Activated CD8-positive, alpha-beta memory T cell treated with anti-CD3 and anti-CD28 coated beads, Interleukin-2, amount 50 U/mL, for 24 hours (primary cell): Measurements from ENCODE around the gene CHST15.
"Not testable (repeated sequence)": the region's sequence is repeated elsewhere in the genome, so short reads cannot be mapped to it uniquely, and the experiment has no call there.

Source experiments
- DNase-seq: peaks from one replicate; pipeline ENCODE4 v3.0.0-alpha.2; 2020; ENCODE audit errors: extremely low read depth

The CHST15 gene

DNA sequence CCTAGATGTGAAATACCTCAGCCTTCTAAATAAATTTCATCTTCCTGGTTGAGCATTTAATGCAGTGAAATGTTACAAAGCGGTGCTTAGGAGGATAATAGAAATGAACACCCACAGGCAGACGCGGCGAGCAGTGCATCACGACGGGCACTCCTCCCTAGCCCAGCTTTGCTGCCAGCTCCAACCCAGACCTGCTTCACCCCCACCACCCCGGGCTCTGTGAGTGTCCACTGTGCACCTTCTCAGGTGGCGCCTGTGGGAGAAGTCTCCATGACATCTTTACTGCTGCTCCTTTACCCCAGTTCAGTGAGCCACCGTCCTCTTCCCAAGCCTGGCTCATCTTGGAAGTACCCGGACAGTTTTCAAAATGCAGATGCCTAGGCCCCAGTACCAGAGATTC, 5.2 kb upstream of the CHST15 start:
- no peak for DNase-seq

DNA sequence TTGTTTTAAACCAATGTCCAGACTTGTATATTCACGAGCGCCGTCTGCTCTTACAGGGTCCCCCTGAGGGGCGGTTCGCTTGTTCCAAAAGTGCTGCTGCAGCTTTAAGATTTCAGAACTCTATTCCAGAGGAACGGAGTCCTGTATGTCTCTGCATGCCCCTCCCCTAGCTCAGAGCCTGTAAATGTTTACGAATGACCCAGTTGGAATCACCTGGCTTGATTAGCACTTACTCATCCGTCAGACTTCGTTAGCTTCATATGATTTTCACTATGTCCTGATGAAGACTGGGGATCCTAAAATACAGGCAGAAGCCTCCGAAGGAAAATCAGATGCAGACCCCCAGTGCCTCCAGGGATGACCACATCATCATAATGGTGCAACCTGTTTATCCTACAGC, 4.5 kb upstream of the CHST15 start:
- DNase-seq, result no peak

DNA sequence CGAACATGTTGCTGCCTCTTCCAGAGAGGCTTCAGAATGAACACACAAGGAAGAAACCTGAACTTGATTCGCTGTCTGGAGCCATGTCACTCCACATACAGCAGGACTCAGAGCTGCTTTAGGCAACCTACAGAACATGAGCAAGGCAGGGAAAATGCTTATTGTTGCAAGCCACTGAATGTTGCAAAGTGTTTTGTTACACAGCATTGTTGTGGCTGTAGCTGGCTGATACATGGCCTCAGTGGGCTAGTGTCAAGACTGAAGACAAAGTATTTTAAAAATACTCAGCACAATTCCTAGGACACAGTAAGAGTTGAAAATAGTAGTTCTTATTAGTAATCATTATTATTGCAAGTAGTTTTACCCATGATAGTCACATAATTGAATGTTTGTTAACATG, 3.1 kb upstream of the CHST15 start:
- no peak for DNase-seq

DNA sequence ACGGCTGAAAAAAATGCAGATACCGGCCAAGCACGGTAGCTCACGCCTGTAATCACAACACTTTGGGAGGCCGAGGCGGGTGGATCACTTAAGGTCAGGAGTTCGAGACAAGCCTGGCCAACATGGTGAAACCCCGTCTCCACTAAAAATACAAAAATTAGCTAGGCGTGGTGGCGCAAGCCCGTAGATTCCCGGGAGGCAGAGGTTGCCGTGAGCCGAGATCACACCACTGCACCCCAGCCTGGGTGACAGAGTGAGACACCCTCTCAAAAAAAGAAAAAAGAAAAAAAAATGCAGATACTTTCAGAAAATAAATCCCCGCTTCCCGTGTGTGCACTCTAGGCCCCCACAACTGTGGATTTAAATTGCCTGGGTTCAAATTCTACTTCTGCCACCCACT, 2.4 kb upstream of the CHST15 start:
- DNase-seq, result not testable (repeated sequence)

DNA sequence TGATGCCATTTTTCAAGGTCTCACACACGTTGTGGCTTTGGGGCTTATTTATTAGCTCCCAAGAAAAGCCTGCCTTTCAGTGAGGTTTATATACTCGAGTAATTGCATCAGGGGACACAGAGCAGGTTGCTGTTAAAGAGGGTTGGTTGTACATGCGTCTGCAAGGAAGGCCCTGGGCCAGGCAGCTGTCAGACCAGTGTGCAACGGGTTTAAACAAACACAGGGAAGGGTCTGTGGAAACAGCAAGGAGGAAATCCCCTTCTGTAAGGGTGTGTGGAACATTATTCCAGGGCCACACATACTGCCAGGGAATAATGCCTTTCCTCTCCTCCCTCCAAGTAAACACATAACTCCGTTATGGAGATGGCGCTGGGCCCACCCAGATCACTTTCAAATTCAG, 1.7 kb upstream of the CHST15 start:
- no peak for DNase-seq

DNA sequence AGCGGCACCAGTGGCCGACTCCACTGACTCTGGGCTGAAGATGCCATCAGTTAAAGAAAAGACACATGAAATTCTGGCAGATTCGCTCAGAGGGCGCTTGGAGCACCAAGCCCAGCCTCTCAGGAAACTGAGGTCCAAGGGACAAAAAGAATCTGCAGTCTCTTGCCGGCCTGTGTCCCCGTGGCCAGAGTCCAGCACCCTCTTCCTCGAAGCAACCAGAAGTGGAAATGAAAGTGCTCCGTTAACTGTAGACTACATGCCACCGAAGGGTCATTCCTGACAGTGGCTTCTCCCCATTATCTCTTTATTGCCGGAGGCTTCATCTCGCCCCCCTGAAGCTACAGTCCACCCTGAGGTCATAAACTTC, 1.0 kb upstream of the CHST15 start:
- DNase-seq, result no peak

DNA sequence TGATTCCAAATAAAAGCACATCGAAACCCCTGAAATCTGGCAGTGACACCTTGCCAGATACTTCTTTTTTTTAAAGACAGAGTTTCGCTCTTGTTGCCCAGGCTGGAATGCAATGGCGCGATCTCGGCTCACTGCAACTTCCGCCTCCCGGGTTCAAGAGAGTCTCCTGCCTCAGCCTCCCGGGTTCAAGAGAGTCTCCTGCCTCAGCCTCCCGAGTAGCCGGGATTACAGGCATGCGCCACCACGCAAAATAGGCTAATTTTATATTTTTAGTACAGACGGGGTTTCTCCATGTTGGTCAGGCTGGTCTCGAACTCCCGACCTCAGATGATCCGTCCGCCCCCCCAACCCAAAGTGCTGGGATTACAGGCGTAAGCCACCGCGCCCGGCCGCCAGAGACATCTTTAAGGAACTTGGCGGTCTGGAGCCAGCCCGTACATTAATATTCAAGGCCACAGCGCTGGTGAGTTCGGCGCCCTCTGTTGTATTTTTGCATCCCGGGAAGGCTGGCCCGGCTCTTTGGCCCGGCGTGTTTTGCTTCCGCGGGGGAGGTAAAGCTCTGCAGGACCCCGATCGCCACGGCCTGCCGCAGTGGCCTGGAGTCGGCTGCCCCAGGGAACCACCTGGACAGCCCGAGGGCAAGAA, 498 bp upstream of the CHST15 start:
- DNase-seq, result not testable (repeated sequence)

DNA sequence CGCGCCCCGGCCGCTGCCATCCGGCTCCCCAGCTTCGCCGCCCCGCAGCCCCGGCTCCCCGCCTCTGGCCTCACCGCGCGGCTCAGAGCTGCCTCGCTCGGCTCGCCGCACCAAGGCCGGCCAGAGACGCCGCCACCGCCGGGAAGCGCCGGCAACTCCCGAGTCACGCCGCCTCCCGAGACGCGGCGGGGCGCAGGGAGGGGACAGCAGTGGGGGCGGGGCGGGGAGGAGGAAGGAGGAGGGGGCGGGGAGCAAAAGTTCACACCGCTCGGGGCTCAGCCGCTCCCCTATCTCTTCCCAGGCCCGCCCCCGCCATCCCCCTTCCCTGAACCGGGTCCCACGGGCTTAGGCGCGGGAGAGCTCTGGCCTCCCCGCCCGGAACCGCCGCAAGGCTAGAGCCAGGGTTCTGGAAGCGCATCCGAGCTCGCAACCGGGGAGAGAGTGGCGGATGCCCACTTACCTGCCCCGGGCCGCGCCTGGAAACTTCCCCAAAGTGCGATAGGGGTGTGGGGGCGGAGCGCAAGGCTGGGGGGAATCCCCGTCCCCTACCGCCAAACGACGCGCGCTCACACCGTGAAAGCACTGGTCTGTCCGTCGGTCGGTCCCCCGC, 1.0 kb downstream of the CHST15 start:
- no peak for DNase-seq

DNA sequence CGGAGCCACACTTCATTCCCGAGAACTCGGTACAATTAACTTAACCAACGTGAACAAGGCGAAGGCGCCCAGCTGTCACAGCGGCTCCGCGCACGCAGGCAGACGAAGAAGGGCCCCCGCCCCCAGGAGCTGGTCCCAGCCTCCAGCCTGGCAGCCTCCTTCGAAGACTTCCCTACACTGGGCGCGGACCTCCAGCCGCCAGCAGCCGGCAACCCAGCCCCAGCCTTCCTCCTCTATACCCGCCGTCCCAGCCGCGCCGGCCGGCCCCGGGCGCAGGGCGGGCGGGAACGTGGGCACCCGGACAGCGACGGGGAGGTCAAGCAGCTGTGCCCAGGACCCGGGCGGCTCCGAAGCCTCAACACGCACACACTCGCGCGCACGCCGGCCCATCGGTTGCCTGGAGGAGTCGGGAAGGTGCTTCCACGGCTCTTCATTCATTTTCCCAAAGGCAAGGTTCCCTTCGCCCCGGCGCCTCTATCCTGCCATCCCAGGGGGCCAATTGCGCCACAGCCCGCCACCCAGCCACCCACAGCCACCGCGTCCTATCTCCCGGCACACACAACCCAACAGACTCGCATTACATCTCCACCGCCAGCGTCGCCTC, 1.6 kb downstream of the CHST15 start:
- DNase-seq, result no peak

DNA sequence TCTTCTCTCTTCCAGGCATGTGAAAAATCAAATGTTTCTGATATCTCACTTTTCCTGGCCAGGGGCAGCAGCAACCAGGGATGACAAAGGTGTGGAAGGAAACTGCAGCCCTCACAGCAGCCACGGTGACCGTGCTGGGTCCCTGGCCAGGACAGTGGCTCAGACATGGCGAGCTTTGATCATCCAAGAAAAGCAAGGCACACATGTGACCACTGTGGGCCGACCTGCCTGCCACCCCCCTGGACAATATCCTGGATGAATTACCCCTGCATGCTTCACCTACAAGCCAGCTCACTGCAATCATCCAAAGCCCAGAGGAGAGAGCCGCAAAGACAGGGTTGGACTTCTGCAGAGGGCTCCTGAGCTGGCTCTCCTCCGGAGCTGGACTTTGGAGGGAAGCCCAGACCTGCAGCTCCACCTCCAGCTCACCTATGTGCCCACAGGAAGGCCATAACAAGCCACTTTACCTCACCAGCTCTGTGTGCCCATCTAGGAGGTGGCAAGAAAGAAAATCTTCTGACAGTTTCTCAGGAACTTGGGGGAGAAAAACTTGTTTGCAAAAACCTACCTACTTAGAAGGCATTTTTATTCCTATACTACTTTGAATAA, 2.7 kb downstream of the CHST15 start:
- no peak for DNase-seq

DNA sequence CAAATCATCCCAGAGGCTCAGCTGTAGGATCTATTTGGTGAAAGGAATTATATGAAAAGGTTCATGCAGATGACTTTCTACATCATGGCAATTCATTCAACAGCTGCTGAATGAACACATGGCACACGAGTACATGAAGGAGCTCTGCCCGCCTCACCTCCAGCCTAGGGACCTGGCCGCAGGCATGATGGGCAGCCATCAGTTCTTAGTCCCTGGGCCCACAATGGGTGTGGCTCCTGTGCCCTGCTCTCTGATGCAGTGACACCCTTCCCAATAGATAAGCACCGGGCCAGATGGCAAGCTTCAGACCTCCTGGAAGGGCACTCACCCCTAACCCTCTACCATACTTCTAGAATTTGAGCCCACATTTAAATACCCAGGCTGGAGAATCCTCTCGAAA, 3.5 kb downstream of the CHST15 start:
- no peak for DNase-seq

DNA sequence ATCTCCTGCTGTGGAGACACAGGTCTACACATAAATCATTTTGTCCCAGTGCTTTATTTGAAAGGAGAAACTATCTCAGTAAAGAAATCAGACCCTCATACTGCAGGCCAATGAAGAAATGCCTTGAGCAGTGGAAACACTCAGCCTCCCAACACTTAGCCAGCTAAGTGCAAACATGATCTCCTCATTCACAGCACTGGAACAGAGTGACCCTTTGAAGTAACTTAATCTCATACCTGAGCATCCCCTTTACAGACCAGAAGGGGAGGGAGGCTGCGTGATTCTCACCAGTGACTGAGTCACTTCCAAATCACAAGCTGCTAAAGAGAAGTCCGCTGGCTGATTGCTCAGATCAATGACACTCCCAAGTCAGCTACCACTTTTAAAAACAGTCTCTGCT, 4.5 kb downstream of the CHST15 start:
- DNase-seq, result no peak

DNA sequence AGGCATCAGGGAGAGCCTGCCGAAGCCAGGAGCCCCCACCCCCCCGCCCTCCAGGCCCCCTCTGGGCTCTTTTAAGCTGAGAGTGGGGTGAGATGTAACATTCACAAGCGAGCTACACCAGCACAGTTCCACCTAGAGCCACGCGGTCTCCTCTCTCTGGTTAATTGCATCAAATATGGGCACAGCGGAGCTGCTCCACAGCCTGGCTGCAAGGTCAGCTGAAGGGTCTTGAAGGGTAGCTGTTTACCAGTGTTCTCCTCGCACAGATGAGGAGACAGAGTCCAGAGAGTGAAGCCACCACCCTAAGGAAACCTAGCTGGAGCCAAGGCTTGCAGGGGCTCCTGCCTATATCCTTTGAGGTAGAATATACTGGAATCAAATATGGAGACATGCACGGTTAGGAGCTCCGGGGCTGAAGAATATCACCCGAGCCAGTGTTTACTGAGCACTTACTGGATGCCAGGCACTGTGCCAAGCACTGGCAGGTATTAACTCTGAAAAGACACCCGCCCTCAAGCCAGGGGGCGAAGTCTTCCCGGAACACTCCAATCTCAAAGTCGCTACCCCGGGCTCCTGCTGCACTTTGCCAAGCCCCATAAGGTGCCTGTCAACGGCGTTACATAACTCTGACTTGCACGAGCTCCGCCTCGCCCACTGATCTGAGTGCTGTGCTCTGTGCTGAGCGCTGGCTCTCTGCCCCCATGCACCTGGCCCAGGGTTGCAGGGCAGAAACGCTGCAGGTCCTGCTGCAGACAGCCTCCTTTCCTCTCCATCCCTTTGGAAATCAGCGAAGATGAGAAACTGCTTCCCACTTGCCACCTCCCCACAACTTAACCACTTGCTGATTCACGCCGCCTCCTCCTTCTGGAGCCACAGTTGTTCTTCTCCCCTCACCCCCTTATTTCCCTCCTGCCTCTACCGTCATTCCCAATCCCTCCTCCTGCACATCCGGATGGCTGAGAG, 5.4 kb downstream of the CHST15 start:
- DNase-seq, result no peak

DNA sequence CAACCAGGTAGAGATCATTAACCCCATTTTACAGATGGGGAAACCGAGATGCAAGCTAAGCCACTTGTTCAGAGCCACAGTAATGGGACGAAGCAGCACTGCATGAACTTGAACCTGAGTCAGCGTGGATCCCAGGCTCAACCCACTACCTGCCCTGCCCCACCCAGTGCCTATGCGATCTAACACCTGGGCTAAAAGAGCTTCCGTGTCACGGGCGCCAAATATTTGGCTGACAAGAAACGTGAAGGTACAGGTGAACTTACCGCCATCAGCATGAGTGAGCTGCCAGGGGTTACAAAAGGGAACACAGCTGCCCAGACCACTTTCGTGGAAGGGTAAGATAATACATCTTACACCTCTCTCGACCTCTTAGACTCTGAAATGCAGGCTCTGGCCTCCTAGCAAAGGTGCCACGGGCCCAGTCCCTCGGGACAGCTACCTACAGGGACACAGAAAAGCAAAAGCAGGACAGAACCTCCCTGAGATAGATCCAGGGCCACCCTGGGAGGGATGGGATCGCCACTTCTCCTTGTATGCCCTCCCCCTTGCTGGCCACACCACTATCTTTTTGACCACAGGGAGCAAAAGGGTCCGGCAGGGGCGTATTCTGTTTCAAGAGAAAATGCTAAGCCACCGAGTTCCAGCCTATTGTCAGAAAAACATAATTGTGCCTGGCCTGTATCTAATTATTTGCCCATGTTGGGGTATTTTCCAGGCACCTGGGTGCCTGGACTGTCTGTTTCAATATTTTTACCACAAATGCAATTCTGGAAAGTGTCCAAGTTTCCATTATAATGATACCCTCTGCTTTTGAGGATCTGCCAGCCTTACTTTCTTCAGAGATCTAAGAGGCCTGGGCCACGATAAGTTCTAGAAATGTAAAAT, 6.4 kb downstream of the CHST15 start:
- no peak for DNase-seq

DNA sequence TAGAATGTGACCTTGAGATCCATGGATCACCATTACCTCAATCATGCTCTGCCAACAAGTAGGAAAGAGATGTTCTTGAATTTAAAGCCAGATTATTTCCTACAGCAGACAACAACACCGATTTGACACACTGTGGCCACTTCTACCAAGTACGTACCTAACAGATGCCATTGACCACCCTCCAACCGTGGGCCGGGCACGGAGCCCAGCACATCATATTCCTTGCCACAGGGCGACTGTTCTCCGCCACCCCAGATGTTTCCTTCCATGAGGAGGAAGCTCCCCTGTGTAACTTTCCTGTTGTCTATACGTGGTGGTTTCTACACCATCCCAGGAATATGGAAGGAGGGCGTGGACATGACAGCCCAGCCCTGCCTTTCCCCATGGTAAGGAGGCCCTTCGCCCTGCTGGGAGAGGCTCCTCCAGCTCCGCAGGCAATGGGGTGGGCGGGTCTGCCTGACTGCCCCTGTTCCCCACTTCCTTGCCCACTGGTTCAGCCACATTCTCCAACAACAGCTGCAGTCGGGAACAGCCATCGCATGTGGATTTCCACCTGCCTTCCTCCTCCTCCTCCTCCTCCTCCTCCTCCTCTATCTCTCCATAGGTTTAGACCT, 7.2 kb downstream of the CHST15 start:
- no peak for DNase-seq

DNA sequence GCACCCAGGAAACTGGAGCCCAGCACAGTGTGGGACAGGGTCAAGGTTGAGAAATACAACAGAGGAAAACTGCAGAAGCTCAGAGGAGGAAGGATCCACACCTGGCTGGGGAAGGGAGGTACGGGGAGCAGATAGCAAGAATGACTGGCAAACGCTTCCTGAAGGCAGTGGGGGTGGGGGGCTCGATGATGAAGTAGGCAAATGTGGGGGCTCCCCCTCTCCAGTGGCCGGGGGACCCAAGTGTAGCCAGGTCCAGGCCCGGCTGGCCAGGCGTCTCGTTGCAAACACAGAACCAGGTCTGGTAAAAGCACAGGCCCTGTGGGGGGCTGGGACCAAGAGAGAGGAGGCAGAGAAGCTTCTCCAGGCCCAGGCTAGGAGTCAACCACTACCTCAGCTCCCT, 7.7 kb downstream of the CHST15 start:
- DNase-seq, result no peak

DNA sequence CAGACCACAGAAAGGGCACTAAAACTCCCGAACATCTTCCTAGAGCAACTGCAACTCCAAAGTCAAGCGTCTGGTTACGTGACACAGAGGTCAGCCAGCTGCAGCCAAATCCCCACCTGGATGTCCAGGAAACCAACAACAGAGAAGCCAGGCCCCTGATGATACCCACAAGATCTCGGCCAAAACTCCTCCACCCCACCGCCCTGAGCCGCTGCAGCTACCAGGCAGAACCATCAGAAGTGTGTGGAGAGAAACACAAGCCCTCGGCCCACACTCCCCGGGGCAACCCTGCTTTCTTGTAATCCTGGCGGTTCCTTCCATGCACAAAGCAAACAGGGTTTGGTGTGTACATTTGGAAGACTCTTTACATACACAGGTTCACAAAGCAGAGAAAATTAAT, 8.7 kb downstream of the CHST15 start:
- no peak for DNase-seq

DNA sequence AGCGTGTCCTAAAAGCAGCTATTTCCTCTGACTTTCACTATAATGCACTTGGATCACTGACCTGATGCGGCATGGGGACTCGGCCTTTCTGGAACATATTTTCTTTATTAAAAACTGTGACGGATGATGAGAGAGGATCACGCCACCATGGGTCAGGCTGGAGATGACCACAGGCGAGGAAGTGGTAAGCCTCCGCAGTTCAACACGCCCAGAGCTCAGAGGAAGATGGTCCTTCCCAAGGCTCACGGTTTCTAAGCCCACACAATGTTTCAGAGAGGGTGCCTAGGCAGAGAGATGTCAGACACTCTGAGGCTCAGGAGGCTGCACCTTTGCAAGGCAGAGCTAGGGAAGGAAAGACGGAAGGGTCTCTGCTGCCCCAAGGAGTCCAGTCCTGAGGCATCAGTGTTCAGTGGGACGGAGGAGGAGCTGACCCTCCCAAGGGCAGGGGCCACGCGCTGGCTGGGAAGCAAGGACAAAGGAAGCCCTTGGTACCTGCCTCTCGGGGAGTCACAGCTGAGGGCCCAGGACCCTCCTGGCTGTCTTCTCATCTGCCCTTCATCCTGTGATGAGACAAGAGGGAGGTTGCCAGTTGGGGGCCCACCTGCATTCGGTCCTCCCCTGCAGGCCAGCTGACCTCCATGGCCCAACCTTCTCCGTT, 9.5 kb downstream of the CHST15 start:
- no peak for DNase-seq

DNA sequence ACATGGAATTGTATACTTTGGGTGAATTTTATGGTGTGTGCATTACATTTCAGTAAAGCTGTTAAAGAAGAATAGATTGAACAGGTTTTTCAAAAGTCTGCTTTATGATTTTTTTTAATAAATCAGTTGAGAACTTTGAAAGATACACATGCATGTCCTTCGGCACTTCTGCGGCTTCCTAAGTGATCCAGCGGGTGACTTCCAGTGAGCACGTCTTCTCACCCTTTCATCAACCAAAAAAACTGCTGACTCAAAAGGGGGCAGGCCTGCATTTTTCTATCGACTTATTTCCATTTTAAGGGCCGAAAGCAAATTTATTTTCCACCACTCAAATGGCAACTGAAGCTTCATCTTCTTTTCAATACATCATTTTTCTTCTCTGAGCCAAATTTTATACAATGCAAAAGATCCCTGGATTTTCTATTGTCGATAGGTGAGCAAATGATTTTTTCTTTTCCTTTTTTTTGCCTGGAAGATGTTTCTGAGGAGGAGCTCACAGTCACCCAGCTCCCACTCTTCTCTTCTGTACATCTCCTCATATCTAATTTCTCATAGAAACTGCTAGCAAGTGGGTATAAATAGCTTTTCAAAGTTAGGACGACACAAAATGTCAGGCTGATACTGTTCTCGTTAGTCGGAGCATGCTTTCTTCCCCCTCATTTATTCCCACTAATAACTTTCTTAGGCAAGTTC, 10.2 kb downstream of the CHST15 start:
- no peak for DNase-seq

DNA sequence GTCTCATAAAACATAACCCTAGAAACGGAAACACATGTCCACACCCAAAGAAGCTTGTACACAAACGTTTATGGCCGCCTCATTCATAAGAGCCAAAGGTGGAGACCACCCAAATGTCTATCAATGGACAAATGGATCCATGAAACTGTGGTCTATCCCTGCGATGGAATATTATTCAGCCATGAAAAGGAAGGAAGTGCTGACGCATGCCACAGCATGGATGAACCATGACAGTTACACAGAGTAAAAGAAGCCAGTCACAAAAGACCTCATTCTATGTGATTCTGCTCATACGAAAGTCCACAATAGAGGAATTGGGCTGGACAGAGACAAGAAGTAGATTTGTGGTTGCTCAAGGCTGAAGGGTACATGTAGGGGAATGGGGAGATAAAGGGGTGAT, 10.8 kb downstream of the CHST15 start:
- no peak for DNase-seq
